Measurements from ENCODE around the gene MAMSTR. TPM values are rescaled to one million over a fixed set of nuclear protein-coding genes. Genes with fewer than 3 reads are reported as not detected.

MAMSTR gene
- total RNA-seq, 4 donors from 2014 or later, result 0.51 TPM; not detected in 3

GRCh38 chr19:48713864-48714755, 5.4 kb downstream of the MAMSTR start:
- TF ChIP-seq CTCF (IDR thresholded peaks at IDR 0.05; ENCODE audit: low read depth), result no peak

GRCh38 chr19:48713041-48713863, 6.3 kb downstream of the MAMSTR start:
- no peak for TF ChIP-seq CTCF (IDR thresholded peaks at IDR 0.05; ENCODE audit: low read depth)

- TF ChIP-seq CTCF (IDR thresholded peaks at IDR 0.05; ENCODE audit: low read depth), result no peak
These were observed 8.3 kb downstream of the MAMSTR start for GRCh38 chr19:48711106-48711662.

GRCh38 chr19:48708471-48708870, 11.1 kb downstream of the MAMSTR start:
- no peak for TF ChIP-seq CTCF (IDR thresholded peaks at IDR 0.05; ENCODE audit: low read depth)

- no peak for TF ChIP-seq CTCF (IDR thresholded peaks at IDR 0.05; ENCODE audit: low read depth)
These were observed 14.1 kb downstream of the MAMSTR start for GRCh38 chr19:48705431-48705830.

GRCh38 chr19:48703316-48703715, 16.2 kb downstream of the MAMSTR start:
- no peak for TF ChIP-seq CTCF (IDR thresholded peaks at IDR 0.05; ENCODE audit: low read depth)

GRCh38 chr19:48702701-48703100, 16.8 kb downstream of the MAMSTR start:
- TF ChIP-seq CTCF (IDR thresholded peaks at IDR 0.05; ENCODE audit: low read depth), result no peak
